GM18861 (cell line): ENCODE data around the gene BPIFB2.
"Not testable (repeated sequence)": the region's sequence is repeated elsewhere in the genome, so short reads cannot be mapped to it uniquely, and the experiment has no call there.

ENCODE experiments used
- ATAC-seq: cut with Tn5 transposase; IDR thresholded peaks from one replicate; pipeline ENCODE4 v1.9.1; 2021; ENCODE audit not compliant: unreplicated experiment

BPIFB2 gene

DNA sequence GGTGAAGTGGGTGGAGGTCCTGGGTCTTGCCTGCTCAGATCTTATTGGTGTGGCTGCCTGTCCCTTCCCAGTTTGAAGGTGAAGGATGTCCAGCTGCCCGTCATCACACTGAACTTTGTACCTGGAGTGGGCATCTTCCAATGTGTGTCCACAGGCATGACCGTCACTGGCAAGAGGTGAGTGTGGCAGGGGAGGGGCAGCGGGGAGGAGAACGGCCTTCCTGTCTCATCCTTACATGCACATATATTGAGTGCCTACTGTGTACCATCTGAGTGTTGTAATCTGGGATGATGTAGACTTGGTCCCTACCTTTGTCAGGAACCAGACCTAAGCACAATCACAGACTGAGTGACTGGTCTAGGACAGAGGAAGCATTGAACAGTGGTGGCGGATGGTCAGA, 26.6 kb downstream of the BPIFB2 start:
- no peak for ATAC-seq

DNA sequence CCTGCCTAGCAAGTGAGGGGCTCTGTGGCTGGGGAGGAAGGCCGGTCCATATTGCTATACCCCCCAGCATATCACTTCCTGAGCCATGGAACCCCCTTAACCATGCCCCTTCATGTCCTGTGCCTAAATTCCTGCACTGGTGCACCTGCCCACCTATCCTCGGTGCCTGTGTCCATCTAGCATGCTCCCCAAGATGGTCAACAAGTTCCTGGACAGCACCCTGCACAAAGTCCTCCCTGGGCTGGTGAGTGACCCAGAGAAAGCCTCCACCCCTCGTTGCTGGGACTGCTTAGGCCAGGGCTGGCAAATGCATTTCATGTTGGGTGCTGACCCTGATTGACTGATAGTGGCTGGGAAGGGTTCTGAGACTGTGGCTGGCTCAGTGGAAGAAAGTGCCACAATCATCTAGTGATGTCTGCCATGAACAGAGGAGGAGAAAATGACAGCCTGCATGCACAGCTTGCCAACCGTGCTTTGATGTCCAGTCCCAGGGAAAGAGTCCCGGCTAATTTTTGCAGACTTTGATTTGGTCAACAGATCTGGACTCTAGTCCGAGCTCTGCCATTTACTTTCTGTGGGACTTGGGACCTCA, 27.5 kb downstream of the BPIFB2 start:
- no peak for ATAC-seq

GRCh38 chr20:33037456-33037855, 30.0 kb downstream of the BPIFB2 start:
- ATAC-seq: no peak

GRCh38 chr20:33038243-33038642, 30.7 kb downstream of the BPIFB2 start:
- ATAC-seq: no peak

- ATAC-seq: no peak
These were observed 34.9 kb downstream of the BPIFB2 start for GRCh38 chr20:33042430-33042829.

GRCh38 chr20:33042983-33043730, 35.7 kb downstream of the BPIFB2 start:
- no peak for ATAC-seq

DNA sequence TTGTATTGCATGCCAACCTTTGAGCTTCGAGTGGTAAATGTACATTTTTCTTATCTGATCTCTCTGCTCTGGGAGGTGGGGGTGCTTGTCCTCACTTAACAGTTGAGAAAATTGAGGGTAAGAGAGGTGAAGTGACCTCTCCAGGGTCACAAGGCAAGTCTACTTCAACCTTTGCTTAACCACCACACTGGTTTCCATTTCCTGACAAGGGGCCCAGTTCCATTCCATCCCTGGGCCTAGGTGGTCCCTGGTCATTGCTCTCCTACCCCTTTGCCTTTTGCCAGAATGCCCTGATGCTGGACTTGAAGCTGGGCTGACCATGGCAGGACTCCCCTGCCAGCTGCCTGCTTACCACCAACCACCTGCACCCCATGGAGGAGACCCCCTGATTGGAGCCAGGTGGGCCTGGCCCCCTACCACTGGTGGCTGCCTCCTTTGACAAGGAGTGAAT, 36.3 kb downstream of the BPIFB2 start:
- no peak for ATAC-seq

GRCh38 chr20:33045129-33045721, 37.7 kb downstream of the BPIFB2 start:
- not testable (repeated sequence) for ATAC-seq

DNA sequence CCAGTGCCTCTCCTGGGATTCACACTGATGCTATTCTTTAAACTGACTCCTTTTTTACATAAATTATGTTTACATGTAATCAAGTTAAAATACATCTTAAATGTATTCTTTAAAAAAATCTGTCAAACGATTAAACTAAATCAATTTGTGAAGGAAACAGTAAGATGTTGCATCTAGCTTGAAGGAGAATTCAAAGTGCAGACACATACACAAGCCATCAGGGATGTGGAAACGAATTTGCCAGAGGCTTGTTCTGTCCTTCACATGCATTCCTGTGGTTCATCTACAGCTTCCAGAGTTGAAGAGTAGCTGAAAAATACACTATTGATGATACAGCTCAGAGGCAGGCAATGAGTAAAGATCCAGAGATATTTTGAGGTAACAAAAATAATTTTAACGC, 38.9 kb downstream of the BPIFB2 start:
- no peak for ATAC-seq

GRCh38 chr20:33051333-33051732, 43.8 kb downstream of the BPIFB2 start:
- ATAC-seq: no peak

DNA sequence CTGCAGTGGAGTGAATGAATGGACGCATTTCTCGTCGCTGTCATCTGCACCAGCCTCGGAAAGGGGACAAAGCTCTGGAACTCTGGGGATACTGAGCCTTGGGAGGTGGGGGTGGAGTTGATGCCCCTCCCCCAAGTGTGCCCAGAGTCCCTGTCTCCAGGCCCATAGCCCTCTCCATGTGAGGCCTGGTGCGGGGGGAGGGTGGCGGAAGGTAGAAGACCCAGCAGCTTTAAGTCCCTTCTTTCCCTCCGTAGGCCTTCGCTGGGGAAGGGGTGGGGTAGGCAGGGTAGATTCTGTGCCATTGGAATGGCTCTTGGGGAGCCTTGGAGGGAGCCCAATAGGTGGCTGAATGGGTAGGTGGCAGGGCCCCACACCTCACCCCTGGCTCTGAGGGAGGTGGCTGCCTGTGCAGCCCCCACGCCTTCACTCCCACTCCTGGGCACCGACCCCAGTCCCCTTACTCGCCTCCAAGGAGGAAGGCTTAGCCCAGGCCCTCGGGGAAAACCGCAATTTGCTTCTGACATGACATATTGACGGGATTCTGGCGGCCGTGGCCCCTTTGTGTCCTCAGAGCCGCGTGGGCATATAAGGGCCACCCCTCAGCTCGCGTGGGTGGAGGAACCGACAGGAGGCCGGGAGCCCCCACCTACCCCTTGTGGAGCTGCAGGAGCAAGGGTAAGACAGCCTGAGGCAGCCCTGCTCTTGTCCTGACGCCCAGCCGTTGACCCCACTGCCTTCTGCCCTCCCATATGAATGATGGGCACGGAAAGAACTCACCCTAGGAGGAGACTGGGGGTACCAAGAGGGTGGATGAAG, 46.0 kb downstream of the BPIFB2 start, which contains the start of gene BPIFB3:
BPIFB3 (plus strand) TSS at position 613 of the 816 bp plus-strand sequence. CDS start 1,533 bp downstream, outside the sequence.
- ATAC-seq: no peak

DNA sequence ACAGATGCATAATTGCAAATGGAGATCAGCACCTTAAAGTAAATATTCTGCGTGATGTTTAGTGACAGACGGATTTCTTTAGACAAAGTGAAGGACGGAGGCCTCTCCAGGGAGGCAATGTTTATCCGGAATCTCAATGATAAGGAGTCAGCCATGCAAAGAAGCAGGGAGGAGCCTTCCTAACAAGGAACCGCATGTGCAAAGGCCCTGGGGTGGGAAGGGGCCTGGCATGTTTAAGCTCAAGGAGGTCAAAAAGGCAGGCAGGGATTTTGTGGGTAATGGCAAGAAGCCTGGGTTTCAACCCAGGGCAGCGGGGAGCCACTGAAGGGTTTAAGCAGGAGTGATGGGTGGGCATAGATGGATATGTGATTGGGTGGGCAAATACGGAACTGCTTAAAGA, 46.9 kb downstream of the BPIFB2 start:
- ATAC-seq: no peak

- ATAC-seq: no peak
These were observed 47.3 kb downstream of the BPIFB2 start for GRCh38 chr20:33054791-33055190.

- no peak for ATAC-seq
These were observed 51.6 kb downstream of the BPIFB2 start for GRCh38 chr20:33059136-33059535.

GRCh38 chr20:33059741-33060390, 52.4 kb downstream of the BPIFB2 start:
- no peak for ATAC-seq

DNA sequence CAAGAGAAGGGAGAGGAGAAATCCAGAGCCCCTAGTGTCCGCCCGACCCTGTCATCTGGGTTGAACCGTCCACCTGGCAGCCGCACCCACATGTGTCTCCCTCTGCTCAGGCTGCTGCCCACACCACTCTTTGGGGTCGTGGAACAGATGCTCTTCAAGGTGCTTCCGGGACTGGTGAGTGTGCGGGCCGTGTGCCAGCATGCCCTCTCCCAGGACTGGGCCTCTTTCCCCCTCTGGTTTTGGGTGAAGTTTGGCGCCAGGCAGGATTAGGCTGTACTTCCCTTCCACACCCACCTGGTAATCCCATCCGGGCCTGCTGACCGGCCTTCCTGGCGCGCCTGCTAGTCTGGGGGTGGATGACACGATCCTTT, 54.1 kb downstream of the BPIFB2 start:
- no peak for ATAC-seq

DNA sequence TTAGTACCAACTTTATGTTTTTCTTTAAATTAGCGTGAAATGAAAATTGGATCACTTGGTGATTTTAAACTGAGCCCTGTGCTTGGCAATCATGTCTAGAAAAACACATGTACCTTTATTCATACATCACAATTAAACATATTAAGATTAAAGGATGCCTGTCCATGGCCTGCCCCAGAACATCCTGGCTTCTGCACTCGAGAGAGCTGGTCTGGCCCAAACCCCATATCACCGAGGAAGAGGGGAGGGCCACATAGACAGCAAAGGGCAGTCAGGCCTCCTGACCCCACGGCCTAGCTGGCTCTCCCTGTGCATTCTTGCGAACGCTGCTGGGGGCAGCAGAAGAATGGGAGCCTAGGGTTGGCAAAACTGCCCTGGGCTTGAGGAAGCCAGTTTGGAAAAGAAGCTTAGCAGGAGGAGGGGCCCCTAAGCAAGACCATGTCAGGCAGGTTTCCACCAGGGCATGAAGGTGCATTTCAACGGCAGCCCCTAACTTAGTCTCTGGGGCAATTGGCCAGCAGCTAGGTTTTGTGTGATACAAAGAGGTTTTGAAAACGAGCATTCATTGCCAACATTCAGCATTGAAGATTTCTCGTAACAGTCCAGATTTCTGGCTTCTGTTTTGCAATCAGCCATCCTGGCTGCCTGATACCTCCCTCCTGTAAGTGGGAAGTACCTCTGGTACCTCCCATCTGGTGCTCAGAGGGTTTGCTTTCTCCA, 54.8 kb downstream of the BPIFB2 start:
- ATAC-seq: no peak

DNA sequence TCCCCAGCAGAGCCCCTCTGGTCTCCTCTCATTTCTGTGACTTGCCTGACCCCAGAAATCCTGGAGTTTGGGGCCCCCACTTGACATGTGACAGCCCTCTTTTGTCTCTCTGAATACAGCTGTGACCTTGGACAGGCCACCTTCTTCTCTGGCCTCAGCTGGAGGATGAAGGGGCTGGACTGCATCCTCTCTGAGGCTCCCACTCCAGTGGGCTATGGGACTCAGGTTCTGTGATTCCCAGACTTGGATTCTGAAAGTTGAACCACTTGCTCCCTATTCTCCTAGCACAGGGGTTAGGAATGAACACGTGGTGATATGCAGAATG, 55.3 kb downstream of the BPIFB2 start:
- ATAC-seq: no peak

- no peak for ATAC-seq
These were observed 55.8 kb downstream of the BPIFB2 start for GRCh38 chr20:33063271-33063670.

GRCh38 chr20:33064572-33065287, 57.2 kb downstream of the BPIFB2 start:
- ATAC-seq: no peak
